Suprapubic skin (tissue), 4 donors: ENCODE data around the gene BTG3. TPM values are rescaled to one million over a fixed set of nuclear protein-coding genes. Genes with fewer than 3 reads are reported as not detected.

Experiments
- DNase-seq, 2 donors: peaks; one replicate each; pipeline ENCODE4 v3.0.0-alpha.2; 2019; ENCODE audit warnings: low spot score in 2 of 2
- H3K27ac ChIP-seq: fragments of 200-600 bp; sonication (generic); one replicate; pipeline ENCODE4 v1.5.1; 2019
- H3K27me3 ChIP-seq: fragments of 200-600 bp; sonication (generic); one replicate; pipeline ENCODE4 v1.5.1; 2019
- H3K36me3 ChIP-seq: fragments of 200-600 bp; sonication (generic); one replicate; pipeline ENCODE4 v1.5.1; 2019
- H3K4me1 ChIP-seq: fragments of 200-600 bp; sonication (generic); one replicate; pipeline ENCODE4 v1.5.1; 2019
- H3K4me3 ChIP-seq: fragments of 200-600 bp; sonication (generic); one replicate; pipeline ENCODE4 v1.5.1; 2019; ENCODE audit warnings: mild to moderate bottlenecking
- H3K9me3 ChIP-seq: fragments of 200-600 bp; sonication (generic); one replicate; pipeline ENCODE4 v1.5.1; 2019
- CTCF ChIP-seq, 2 donors: fragments of 200-600 bp in 1 of 2; fragments of 450-650 bp in 1 of 2; sonication (generic) in 1 of 2; IDR thresholded peaks; one replicate each; pipeline ENCODE4 v1.5.1; 2016 to 2019; ENCODE audit warnings: antibody characterized with exemption in 2 of 2, mild to moderate bottlenecking in 1 of 2, moderate library complexity in 1 of 2
- EP300 ChIP-seq: sonication (generic); formaldehyde crosslinking; IDR thresholded peaks from one replicate; pipeline ENCODE4 v1.6.1; 2017; ENCODE audit warnings: antibody characterized with exemption
- POLR2A ChIP-seq, 2 donors: fragments of 450-650 bp; IDR thresholded peaks; one replicate each; pipeline ENCODE4 v1.6.1; 2017; ENCODE audit warnings: antibody characterized with exemption in 2 of 2, mild to moderate bottlenecking in 2 of 2, moderate library complexity in 2 of 2
- POLR2AphosphoS5 ChIP-seq, 3 donors: sonication (generic); formaldehyde crosslinking; IDR thresholded peaks; one replicate each; pipeline ENCODE4 v1.6.1; 2017; ENCODE audit warnings: antibody characterized with exemption in 3 of 3
- WGBS: methylation state at CpG from one replicate; pipeline ENCODE4 v1.1.5; 2018; 5-methylcytosine and 5-hydroxymethylcytosine counted together
- total RNA-seq, 4 donors: library from RNA; depleted of rRNA; stranded (reverse); fragments of >200 nt; gene quantifications; one replicate each; pipeline ENCODE4 v1.1.0, GENCODE V29; 2016

The BTG3 gene
- total RNA-seq, 4 donors from 2014 or later: 50.4 to 81.5 (median 72.4) TPM

GRCh38 chr21:17650292-17650691, 37.6 kb upstream of the BTG3 start:
- DNase-seq: no peak
- 68% methylated on average over 1 of the region's 1 CpG for WGBS
- Histone ChIP-seq H3K9me3 (no peaks in the 10 kb centered on the region), H3K27ac (no peak overlapping the region), H3K27me3 (no peaks in the 10 kb centered on the region), H3K4me1 (no peaks in the 10 kb centered on the region), H3K4me3 (no peak overlapping the region), H3K36me3 (no peaks in the 10 kb centered on the region)
- TF ChIP-seq POLR2A (IDR thresholded peaks at IDR 0.05): no peak
- TF ChIP-seq CTCF (IDR thresholded peaks at IDR 0.05): no peak
- no peak for TF ChIP-seq POLR2AphosphoS5 (IDR thresholded peaks at IDR 0.05)
- TF ChIP-seq EP300: no peak

- Histone ChIP-seq H3K4me1 (no peaks in the 10 kb centered on the region), H3K27ac (no peak overlapping the region), H3K4me3 (no peak overlapping the region), H3K36me3 (no peaks in the 10 kb centered on the region), H3K9me3 (no peaks in the 10 kb centered on the region), H3K27me3 (no peaks in the 10 kb centered on the region)
- DNase-seq: no peak
- TF ChIP-seq CTCF (IDR thresholded peaks at IDR 0.05) (no peak), EP300 (no peak), POLR2AphosphoS5 (IDR thresholded peaks at IDR 0.05) (no peak)
- 82% methylated on average over 4 of the region's 4 CpGs for WGBS
Measured at GRCh38 chr21:17646790-17647189, 34.1 kb upstream of the BTG3 start.

- no peak overlapping the region for H3K27ac ChIP-seq
- no peak overlapping the region for H3K4me3 ChIP-seq
- H3K4me1 ChIP-seq: no peaks in the 10 kb centered on the region
- no peaks in the 10 kb centered on the region for H3K27me3 ChIP-seq
- DNase-seq: no peak
- no peaks in the 10 kb centered on the region for H3K36me3 ChIP-seq
- H3K9me3 ChIP-seq: no peaks in the 10 kb centered on the region
- TF ChIP-seq POLR2A (IDR thresholded peaks at IDR 0.05) (no peak), POLR2AphosphoS5 (IDR thresholded peaks at IDR 0.05) (no peak), EP300 (no peak), CTCF (IDR thresholded peaks at IDR 0.05) (no peak)
Measured at GRCh38 chr21:17644186-17644585, 31.5 kb upstream of the BTG3 start.

DNA sequence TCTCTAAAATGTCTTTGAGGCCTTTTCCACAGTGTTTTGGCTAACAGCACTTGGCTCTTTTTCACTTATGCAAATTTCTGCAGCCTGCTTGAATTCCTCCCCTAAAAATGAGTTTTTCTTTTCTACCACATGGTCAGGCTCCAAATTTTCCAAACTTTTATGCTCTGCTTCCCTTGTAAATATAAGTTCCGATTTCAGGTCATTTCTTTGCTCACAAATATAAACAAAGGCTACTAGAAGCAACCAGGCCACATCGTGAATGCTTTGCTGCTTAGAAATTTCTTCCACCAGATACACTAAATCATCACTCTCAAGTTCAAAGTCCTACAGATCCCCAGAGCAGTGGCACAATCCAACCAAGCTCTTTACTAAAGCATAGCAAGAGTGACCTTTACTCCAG, 28.1 kb upstream of the BTG3 start:
- H3K9me3 ChIP-seq: no peaks in the 10 kb centered on the region
- H3K4me3 ChIP-seq: no peak overlapping the region
- H3K27ac ChIP-seq: no peak overlapping the region
- TF ChIP-seq POLR2A (IDR thresholded peaks at IDR 0.05): no peak
- TF ChIP-seq CTCF (IDR thresholded peaks at IDR 0.05): no peak
- TF ChIP-seq POLR2AphosphoS5 (IDR thresholded peaks at IDR 0.05): no peak
- no peak for TF ChIP-seq EP300
- H3K36me3 ChIP-seq: no peaks in the 10 kb centered on the region
- no peaks in the 10 kb centered on the region for H3K4me1 ChIP-seq
- no peak for DNase-seq
- no peaks in the 10 kb centered on the region for H3K27me3 ChIP-seq
- WGBS: 97% methylated on average over 2 of the region's 2 CpGs

DNA sequence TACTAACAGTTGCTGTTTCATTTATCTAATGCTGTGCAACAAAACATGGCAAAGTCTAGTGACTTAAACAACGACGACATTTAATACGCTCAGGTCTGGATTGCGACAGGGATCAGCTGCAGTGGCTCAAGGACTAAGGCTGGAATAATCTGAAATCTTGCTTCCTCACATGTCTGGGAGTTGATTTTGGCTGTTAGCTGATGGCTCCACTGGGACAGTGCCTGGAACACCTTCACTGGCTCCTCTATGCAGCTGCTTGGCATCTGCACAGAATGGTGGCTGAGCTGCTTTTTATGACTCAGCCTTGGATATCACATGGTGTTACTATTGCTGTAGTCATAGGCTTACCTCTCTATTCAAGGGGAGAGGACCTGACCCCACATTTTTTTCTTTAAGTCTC, 24.0 kb upstream of the BTG3 start:
- TF ChIP-seq POLR2A (IDR thresholded peaks at IDR 0.05) (no peak), CTCF (IDR thresholded peaks at IDR 0.05) (no peak), POLR2AphosphoS5 (IDR thresholded peaks at IDR 0.05) (no peak), EP300 (no peak)

More for the DNA sequence above, 24.0 kb upstream of the BTG3 start:
- Histone ChIP-seq H3K4me3 (no peak overlapping the region), H3K27ac (no peak overlapping the region), H3K36me3 (no peaks in the 10 kb centered on the region), H3K4me1 (no peaks in the 10 kb centered on the region), H3K9me3 (no peaks in the 10 kb centered on the region), H3K27me3 (no peaks in the 10 kb centered on the region)
- 77% methylated on average over 4 of the region's 4 CpGs for WGBS
- DNase-seq: no peak
